Measurements from ENCODE around the gene EXOC6B. TPM values are rescaled to one million over a fixed set of nuclear protein-coding genes. Genes with fewer than 3 reads are reported as not detected.

EXOC6B gene
- total and polyA plus RNA-seq, 2 experiments from 2014 or later: 8.9 to 18.3 TPM

DNA sequence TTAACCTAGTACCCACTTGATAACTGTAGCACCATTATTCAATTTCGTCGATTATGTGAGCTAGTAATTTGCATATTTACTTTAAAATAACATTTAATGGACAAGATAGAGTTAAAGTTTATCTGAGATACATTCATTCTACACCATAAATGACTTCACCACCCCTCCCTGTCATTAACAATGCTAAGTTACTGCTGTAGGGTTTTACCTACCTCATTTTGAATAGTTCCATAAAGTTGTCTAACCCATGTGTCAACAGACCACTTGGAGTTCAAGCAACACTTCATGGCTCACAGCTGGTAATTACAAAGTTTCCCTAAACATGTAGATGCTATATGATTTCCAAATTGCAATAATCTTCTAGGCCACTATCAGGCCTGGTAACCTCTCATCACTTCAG lies 550.7 kb downstream of the EXOC6B start:
- H3K4me1 ChIP-seq (ENCODE audit: insufficient read depth): peaks cover 38% of the 10 kb centered on the region
- no peak overlapping the region for H3K4me3 ChIP-seq
- H3K9ac ChIP-seq: no peak overlapping the region
- H3K27ac ChIP-seq: no peak overlapping the region
- 99 to 100% methylated on average over 2 of the region's 2 CpGs for WGBS, 2 experiments (ENCODE audit: low coverage in 1 of 2, low lambda C conversion rate in 2 of 2, missing lambda C conversion rate in 2 of 2)
- in situ Hi-C loops (cut with MboI): no loop called here
- H3K9me2 ChIP-seq (ENCODE audit: insufficient read depth): no peaks in the 10 kb centered on the region
- no peaks in the 10 kb centered on the region for H4K20me1 ChIP-seq (ENCODE audit: insufficient read depth)
- H2AFZ ChIP-seq: no peak overlapping the region
- no peak for DNase-seq
- peaks cover 22% of the 10 kb centered on the region; the same call in 1 of the 2 replicates for H3F3A ChIP-seq (ENCODE audit: insufficient read depth)
- no peaks in the 10 kb centered on the region for H3K27me3 ChIP-seq (replicated peaks; ENCODE audit: insufficient read depth)
- H3K79me2 ChIP-seq (ENCODE audit: insufficient read depth): no peaks in the 10 kb centered on the region
- H3K4me2 ChIP-seq (ENCODE audit: unreplicated experiment): no peak overlapping the region
- no peaks in the 10 kb centered on the region for H3K9me3 ChIP-seq (ENCODE audit: low read depth)
- H3K36me3 ChIP-seq (ENCODE audit: low read depth): no peaks in the 10 kb centered on the region
- TF ChIP-seq EZH2 (IDR thresholded peaks at IDR 0.05; ENCODE audit: insufficient read depth, poor library complexity, severe bottlenecking) (no peak), EZH2phosphoT487 (IDR thresholded peaks at IDR 0.05; ENCODE audit: insufficient read depth, low read depth) (no peak)

DNA sequence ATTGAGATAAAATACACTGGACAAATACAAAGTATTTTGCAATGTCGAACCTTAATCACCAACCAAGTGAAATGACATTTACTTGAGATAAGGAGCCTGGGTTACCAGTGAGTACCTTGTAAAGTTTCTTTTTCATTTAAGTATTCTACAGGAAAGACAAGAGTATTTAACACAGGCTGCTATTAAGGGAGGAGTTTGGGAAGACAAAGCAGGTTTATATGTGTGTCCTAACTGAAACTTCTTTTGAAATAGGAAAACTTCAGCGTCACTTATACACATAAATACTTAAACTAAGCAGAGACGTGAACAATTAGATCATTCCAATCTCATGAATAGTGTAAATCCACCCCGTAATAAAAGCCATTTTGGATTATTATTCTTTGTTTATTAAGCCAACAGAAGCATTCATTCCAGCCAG lies 551.4 kb downstream of the EXOC6B start:
- H3K27me3 ChIP-seq (replicated peaks; ENCODE audit: insufficient read depth): no peaks in the 10 kb centered on the region
- H3K27ac ChIP-seq: no peak overlapping the region
- H3K4me2 ChIP-seq (ENCODE audit: unreplicated experiment): no peak overlapping the region
- no peak for DNase-seq
- H3K36me3 ChIP-seq (ENCODE audit: low read depth): no peaks in the 10 kb centered on the region
- H3K4me3 ChIP-seq: no peak overlapping the region
- WGBS, 2 experiments (ENCODE audit: low coverage in 1 of 2, low lambda C conversion rate in 2 of 2, missing lambda C conversion rate in 2 of 2): 39 to 46% methylated on average over 4 of the region's 4 CpGs
- H4K20me1 ChIP-seq (ENCODE audit: insufficient read depth): no peaks in the 10 kb centered on the region
- in situ Hi-C loops (cut with MboI): no loop called here
- TF ChIP-seq EZH2 (IDR thresholded peaks at IDR 0.05; ENCODE audit: insufficient read depth, poor library complexity, severe bottlenecking) (no peak), EZH2phosphoT487 (IDR thresholded peaks at IDR 0.05; ENCODE audit: insufficient read depth, low read depth) (no peak)
- H3K79me2 ChIP-seq (ENCODE audit: insufficient read depth): no peaks in the 10 kb centered on the region
- H2AFZ ChIP-seq: no peak overlapping the region
- no peaks in the 10 kb centered on the region for H3K9me3 ChIP-seq (ENCODE audit: low read depth)
- peaks cover 38% of the 10 kb centered on the region for H3K4me1 ChIP-seq (ENCODE audit: insufficient read depth)
- H3K9ac ChIP-seq: no peak overlapping the region
- no peaks in the 10 kb centered on the region for H3K9me2 ChIP-seq (ENCODE audit: insufficient read depth)
- H3F3A ChIP-seq (ENCODE audit: insufficient read depth): peaks cover 22% of the 10 kb centered on the region; the same call in 1 of the 2 replicates

DNA sequence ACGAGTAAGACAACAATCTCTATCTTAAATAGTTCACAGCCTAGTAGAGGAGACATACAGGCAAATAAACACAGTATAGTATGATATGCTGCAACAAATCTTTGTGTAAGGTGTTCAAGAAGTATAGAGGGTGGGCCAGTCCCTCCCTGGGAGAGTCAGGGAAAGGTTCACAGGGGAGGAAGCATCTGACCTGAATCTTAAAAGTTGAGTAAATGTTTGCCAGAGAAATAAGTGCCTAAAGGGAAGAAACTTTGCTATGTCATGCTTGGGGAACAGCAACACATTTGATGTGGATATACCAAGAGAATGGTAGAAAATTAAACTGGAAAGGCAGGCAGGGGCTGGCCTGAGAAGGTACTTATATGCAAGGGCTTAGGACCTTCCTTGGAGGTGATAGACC lies 552.4 kb downstream of the EXOC6B start:
- Histone ChIP-seq H2AFZ (no peak overlapping the region), H3K4me3 (no peak overlapping the region), H3K9me3 (ENCODE audit: low read depth) (no peaks in the 10 kb centered on the region), H3K9ac (no peak overlapping the region), H3K36me3 (ENCODE audit: low read depth) (no peaks in the 10 kb centered on the region), H3K9me2 (ENCODE audit: insufficient read depth) (no peaks in the 10 kb centered on the region), H3K4me1 (ENCODE audit: insufficient read depth) (peaks cover 35% of the 10 kb centered on the region), H3F3A (ENCODE audit: insufficient read depth) (peaks cover 19% of the 10 kb centered on the region; the same call in 1 of the 2 replicates), H4K20me1 (ENCODE audit: insufficient read depth) (no peaks in the 10 kb centered on the region), H3K79me2 (ENCODE audit: insufficient read depth) (no peaks in the 10 kb centered on the region), H3K27me3 (replicated peaks; ENCODE audit: insufficient read depth) (no peaks in the 10 kb centered on the region), H3K27ac (no peak overlapping the region), H3K4me2 (ENCODE audit: unreplicated experiment) (no peak overlapping the region)
- TF ChIP-seq EZH2phosphoT487 (IDR thresholded peaks at IDR 0.05; ENCODE audit: insufficient read depth, low read depth) (no peak), EZH2 (IDR thresholded peaks at IDR 0.05; ENCODE audit: insufficient read depth, poor library complexity, severe bottlenecking) (no peak)
- no peak for DNase-seq
- WGBS, 2 experiments (ENCODE audit: low coverage in 1 of 2, low lambda C conversion rate in 2 of 2, missing lambda C conversion rate in 2 of 2): 50 to 55% methylated on average over 1 of the region's 1 CpG
- in situ Hi-C loops (cut with MboI): no loop called here

DNA sequence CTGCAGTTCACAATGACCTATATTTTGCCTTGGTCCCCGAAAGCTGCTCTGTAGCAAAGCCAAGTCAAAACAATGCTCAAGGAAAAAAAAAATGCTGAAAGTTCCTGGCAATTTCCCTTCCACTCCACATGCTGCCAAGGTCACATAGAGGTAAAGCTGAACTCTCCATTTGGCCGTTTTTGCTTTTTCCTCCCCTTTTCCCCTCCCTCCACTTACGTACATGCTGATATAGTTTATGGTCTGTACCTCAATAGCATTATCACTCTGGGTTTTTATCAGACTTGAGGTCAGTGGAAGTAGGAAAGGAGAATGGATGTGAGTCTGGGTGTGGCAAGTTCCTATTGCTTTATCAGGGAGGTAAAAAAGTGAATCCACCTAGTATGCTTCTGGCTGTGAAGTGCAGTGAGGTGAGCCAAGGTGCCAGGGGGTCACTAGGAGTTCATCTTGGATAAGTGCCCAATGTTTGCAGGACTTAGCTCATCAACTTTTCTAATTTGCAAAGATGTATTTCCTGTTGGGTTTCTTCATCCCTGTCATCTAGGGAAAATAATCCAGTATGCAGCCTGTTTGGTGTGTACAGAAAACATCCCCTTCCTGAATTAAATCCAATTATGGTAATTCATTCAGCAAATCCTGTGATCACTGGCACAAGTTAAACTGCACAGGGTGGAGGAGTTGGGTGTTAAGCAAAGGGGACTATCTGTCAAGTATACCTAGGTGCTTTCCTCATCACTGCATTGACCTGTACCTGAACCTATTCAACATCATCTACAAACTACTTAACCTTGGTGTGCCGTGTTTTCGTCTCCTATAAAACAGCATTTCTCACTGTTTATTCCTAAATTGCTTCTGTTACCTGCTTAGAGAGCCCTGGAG lies 553.8 kb downstream of the EXOC6B start:
- Histone ChIP-seq H3K4me3 (no peak overlapping the region), H3K27ac (no peak overlapping the region), H3K27me3 (replicated peaks; ENCODE audit: insufficient read depth) (no peaks in the 10 kb centered on the region), H3K4me2 (ENCODE audit: unreplicated experiment) (no peak overlapping the region), H4K20me1 (ENCODE audit: insufficient read depth) (no peaks in the 10 kb centered on the region), H3K79me2 (ENCODE audit: insufficient read depth) (no peaks in the 10 kb centered on the region), H3K36me3 (ENCODE audit: low read depth) (no peaks in the 10 kb centered on the region), H3K4me1 (ENCODE audit: insufficient read depth) (peaks cover 21% of the 10 kb centered on the region), H3K9me2 (ENCODE audit: insufficient read depth) (no peaks in the 10 kb centered on the region), H3K9me3 (ENCODE audit: low read depth) (no peaks in the 10 kb centered on the region), H3F3A (ENCODE audit: insufficient read depth) (peaks cover 9% of the 10 kb centered on the region; the same call in 1 of the 2 replicates), H3K9ac (no peak overlapping the region), H2AFZ (no peak overlapping the region)
- TF ChIP-seq EZH2 (IDR thresholded peaks at IDR 0.05; ENCODE audit: insufficient read depth, poor library complexity, severe bottlenecking) (no peak), EZH2phosphoT487 (IDR thresholded peaks at IDR 0.05; ENCODE audit: insufficient read depth, low read depth) (no peak)
- in situ Hi-C loops (cut with MboI): no loop called here
- no peak for DNase-seq
- 56 to 62% methylated on average over 5 of the region's 5 CpGs for WGBS, 2 experiments (ENCODE audit: low coverage in 1 of 2, low lambda C conversion rate in 2 of 2, missing lambda C conversion rate in 2 of 2)
